ENCODE measurements around the gene CHD6.

The CHD6 gene

DNA sequence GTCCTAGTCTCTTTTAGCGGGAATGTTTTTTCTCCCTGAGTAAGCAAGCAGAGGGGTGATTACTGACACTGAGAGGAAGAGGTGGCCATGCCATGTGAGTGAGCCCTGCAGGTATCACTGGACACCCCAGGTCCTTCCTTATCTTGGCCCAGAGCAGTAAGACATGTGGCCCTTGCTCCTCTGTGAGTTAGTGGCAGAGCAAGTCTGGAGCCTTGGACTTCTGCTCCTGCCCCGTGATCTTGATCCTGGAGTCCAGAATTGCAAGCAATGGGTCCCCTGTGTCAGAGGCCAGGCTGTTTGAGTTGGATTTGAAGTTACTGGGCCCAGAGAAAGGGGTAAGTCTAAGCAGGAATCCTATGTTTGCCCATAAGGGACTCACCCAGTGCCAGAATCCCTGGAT, 159.4 kb downstream of the CHD6 start:
- no peak for DNase-seq

DNA sequence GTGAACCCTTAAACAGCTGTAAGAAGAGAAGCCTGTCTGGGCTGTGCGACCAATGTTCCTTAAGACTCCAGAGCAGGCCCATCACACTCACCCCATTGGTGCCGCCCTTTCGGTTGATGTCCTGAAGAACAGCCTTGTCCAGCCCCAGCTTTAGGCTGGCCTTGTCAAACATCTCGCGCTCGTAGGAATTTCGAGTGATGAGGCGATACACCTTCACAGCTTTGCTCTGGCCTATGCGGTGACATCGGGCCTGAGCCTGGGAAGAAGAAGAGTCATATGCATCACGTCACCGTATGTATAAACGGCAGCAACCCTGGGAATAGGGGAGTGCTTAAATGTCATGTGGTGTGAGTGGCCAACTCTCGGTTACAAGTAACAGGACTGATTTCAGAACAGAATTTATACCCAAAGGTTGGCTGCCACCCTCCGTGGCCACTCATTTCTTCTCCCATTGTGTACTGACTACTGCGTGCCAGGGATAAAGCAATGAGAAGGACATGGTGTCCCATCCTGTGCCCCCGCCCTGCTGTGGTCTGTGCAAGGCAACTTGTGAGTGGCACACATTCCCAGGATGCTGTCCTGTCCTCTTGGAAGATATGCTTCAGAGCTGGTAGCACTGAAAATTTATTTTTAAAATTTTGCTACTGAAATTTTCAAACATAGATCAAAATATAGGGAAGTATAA, 160.9 kb downstream of the CHD6 start:
- no peak for DNase-seq

DNA sequence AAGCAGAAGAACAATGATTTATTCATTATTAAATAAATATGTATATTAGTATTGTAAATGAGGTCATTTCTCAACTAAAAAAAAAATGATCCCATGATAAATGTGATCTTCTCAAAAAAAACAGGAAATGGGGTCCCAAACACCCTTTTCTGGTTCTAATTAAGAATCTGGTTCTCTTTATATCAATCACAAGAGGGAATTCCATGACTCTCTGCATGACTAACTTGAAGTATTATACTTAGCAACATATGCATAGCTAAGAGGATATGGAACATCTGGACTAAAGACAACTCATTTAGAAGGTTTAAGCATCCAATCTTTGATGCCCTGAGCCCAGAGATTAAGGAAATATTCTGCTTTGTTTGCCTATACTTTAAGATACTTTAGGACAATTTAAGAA, 161.8 kb downstream of the CHD6 start:
- DNase-seq: no peak

DNA sequence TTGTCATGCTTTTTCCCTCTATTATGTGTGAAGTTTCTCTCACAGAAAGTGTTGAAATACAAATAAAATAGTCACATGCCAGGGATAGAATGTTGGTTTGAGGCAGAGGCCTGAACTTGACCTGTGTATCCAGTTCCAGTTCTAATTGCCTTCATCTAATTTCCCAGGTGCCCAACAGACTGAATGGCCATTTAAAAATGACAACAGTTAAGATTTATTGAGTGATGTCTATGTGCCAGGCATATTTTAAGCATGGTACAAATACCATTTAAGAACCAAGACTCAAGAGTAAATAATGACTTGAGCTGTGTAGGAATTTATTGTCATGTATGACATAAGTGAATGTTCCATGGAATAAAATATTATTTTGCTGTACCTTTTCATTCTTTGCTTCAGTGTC, 163.9 kb downstream of the CHD6 start:
- DNase-seq: no peak

DNA sequence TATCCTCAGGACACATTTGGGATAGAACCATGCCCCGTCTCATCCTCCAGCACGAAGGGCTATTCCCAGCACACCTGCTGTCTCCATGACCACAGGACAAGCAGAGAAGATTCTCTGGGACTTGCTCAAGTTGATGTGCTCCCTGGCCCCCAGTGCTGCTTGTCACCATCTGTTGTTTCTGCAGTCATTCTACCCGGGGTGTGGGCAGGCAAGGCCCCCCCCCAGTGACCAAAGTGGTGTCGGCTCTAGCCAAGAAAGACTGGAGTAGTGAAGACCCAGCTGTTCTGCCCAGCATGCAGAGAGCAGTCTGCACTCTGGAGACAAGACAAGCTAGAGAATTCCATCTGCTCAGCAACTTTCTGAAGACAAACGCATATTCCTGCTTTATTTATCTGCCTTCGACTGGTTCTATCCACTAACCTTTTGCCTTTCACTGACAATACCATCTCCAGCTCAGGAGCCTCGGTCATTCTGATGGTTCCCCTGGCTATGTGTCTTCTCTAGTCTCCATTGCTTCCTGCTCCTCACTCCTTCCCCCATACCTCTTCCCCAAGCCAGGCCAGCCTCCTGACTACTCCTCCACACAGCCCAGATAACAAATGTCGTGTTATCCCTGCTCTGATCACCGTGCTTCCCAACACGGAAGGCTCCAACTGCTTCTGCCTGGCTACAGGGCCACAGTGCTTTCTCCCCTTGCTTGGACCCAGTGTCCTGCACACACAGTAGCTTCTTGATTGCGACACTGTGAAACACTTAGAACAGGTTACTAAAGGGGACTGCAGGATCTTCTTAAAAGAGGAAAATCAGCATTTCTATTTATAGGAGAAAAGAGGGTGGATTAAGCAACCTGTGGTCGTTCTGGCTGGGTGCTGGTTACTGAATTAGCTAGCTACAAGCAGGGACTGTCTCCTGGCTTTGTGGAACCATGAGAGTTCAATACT, 164.9 kb downstream of the CHD6 start:
- no peak for DNase-seq

DNA sequence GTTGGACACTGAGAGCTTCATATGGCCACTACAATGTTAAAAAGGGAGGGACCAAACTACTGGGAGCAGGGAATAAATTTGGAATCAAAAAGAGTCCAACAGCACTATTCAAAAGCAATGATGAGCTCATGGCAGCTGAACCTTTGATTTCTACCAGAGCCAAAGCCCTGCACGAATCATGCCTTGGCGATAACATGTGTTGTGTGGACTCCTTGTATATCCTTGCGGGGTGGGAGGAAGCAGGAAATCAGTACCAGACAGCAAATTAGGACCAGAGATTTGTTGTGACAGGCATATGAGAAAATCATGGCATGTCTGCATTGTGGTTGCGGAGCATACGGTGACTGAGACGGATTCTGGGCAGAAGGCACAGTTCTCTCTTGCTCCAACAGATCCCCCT, 166.0 kb downstream of the CHD6 start:
- DNase-seq: no peak

DNA sequence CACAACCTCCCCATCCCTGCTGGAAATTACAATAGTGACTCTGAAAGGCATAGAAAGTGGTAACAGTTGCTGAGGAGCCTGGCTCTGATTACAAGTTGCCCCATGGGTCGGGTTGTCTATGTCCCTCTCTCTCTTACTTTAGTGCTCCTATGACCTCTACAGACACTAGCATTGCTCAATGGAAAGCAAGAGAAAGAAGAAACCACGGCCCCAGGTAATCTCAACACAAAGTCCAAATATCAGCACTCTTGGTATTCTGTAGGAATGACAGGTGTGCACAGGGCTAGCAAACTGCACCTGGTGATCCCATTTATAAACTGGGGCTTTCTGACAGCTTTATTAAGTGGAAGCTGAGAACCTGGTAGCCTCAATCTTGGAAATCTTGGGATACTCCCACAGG, 171.2 kb downstream of the CHD6 start:
- DNase-seq: no peak

DNA sequence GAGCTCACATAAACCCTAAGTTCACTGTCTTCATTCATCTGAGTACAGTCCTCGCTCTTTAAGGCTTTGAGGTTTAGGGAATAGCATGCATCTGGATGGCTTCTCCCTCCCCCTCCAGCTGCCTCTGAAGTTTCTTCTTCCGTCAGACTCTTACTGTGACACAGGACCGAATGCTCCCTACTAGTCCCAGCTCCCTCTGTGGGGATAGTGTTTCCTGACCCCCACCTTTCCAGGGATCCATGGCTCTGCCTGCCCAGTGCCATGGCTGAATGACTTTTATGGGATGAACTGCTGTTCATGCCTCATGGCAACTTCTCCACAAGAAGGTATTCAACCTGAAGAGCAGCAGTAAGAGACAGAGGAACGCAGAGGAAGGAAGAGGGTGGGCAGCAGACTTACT, 171.7 kb downstream of the CHD6 start:
- DNase-seq: no peak

DNA sequence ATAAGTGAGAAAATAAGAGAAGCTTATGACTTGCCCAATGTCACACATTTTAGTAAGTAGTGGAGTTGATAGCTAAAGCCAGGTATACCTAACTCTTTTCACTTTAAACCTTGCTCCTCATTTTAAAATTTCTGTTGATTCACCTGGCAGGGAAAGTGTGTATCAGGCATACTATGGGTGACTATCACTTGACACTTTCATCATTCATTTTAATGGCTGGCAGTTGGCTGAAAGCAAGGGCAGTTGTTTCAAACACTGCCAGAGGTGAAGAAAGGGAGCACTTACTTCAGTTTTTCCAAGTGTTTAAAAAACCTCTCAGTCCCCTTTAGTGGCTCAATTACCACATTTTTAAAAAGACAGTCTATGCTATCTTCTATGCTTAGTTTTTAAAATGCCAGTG, 173.4 kb downstream of the CHD6 start:
- no peak for DNase-seq

DNA sequence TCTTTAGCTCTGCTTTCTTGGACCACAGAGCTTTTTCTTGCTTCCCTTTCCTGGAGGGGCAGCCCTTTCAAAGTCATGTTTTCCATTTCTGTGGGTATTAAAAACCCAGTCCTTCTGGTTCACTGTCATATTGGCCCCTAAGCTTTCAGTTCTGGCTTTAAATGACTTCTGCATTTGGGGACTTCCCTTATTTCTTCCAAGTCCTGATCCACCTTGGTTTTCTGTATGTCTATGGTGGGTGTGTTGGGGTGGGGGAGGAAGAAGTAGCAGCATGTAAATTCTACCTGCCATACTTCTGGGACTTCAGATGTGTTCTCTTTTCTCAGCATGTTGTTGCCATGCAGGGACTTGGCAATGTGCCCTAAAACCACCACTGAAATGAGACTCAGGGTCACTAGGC, 174.5 kb downstream of the CHD6 start:
- no peak for DNase-seq

DNA sequence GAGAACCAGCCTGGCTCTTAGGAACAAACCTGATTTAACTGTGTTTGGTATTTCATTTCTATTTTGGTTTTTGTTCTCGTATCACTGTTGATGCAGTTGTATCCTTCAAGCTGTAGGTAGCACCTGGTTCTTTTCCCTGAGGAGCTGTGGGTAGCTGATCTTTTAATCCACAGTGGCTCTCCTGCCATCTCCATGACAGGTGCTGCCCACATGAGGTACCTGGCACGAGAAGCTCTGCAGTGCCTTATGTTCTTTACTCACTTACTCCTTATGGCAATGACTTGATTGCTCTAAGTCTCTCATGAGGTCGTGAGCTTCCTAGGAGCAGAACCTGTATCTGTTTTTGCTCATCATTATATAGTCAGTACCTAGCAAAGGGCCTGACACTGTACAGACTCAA, 177.3 kb downstream of the CHD6 start:
- no peak for DNase-seq

DNA sequence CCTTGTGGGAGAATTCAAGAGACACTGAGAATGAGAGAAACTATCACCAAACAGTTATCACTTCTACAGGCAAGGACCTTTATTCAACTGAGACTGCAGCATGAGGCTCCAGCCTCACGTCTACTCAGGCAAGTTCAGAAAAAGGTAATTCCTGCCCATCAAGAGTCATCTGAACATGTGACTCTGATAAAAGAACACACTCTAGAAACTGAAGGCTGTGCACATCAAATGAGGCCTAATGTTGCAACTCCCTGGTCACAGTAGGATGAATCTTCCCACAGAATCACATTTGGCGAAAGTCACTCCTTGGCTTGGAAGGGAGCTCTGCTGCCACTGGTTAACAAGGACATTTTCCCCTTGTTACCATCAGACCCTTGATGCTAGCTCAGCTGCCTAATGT, 180.3 kb downstream of the CHD6 start:
- no peak for DNase-seq

DNA sequence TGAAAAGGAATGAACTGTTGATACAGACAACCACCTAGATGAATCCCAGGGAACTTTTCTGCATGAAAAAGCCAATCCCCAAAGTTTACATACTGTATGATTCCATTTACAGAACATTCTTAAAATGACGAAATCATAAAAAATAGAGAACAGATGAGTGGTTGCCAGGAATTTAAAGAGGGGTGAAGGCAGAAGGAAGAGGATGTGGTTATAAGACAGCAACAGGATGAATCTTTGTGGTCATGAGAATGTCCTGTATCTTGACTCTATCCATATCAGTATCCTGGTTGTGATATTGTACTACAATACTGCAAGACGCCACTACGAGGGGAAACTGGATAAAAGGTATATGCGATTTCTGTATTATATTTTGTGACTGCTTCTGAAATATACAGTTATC, 181.5 kb downstream of the CHD6 start:
- no peak for DNase-seq

DNA sequence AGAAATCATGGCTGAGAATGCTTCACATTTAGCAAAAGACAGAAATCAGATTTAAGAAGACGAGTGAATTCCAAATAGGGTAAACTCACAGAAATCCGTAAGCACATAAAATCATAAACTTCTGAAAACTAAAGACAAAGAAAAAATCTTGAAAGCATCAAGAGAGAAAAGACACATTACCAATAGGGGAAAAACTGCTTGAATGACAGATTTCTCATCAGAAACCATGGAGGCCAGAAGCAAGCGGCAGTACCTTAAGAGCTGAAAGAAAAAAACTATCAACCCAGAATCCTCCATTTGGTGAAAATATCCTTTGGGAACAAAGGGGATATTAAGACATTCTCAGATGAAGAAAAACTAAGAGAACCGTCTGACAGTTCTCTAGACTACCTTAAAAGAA, 185.0 kb downstream of the CHD6 start:
- no peak for DNase-seq

DNA sequence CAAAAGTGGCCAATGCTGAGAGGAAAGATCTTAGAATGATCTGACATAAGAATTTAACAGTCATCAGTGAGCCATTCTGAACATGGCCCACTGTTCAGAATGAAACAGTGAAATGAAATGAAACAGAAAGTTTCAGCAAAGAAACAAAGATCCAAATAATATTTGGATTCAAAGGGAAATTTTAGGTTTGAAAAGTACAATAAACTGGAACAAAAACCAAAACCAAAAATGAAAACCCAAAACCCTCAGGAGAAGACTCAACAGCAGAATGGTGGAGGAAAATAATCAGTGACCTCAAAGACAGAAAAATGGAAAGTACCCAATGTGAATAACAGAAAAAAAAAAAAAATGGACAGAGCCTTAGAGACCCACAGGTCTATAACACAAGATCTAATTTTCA, 185.4 kb downstream of the CHD6 start:
- no peak for DNase-seq

DNA sequence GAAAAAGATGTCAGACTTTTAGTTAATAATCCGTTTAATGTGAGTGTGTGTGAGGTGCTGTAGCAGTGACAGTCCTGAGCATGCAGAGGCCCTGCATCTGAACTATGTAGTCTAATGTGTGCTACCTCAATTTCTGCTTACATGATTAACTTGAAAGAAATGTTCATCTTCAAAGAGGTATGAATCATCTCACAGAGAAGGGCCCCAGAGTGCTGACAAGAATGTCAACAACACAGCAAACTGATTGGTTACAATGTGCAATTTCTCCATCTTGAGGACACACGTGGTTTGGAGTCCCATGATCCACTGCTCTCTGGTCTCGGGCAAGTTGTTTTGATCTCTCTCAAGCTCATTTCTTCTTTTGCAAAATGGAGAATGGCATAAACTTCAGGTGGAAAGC, 189.9 kb downstream of the CHD6 start:
- DNase-seq: no peak

DNA sequence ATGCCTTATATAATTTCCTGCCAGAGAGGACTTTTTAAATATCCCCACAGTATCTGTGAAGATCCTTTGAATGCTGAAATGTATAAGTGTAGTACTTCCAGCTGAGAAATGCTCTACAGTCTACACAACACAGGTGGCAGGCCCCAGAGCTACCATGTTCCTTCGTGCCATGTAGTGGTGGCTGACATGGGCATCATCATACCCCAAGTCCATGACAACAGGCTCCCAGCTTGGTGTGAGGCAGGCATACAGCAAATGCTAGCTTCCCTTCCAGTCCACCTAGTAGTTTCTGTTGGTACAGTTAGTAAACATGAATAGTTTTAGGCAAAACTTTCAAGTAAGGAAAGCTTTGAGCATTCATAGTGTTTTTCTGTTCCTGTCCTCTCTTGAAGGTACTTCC, 190.3 kb downstream of the CHD6 start:
- DNase-seq: no peak

DNA sequence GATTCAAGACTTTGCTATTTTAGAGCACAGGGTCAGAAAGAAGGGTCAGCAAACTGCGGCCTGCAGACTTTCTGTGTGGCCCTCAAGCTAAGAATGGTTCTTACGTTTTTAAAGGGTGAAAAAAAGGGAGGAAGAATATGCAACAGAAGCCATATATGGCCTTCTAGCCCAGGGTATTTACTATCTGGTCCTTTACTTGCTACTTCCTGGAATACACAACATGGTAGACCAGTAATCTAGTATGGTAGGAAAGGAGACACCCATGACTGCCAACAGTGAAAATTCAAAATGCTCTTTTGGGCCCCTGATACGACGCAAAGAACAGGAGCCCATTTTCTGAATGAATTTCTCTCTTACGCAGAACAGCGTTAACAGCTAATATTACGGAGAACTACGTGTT, 191.2 kb downstream of the CHD6 start:
- no peak for DNase-seq

DNA sequence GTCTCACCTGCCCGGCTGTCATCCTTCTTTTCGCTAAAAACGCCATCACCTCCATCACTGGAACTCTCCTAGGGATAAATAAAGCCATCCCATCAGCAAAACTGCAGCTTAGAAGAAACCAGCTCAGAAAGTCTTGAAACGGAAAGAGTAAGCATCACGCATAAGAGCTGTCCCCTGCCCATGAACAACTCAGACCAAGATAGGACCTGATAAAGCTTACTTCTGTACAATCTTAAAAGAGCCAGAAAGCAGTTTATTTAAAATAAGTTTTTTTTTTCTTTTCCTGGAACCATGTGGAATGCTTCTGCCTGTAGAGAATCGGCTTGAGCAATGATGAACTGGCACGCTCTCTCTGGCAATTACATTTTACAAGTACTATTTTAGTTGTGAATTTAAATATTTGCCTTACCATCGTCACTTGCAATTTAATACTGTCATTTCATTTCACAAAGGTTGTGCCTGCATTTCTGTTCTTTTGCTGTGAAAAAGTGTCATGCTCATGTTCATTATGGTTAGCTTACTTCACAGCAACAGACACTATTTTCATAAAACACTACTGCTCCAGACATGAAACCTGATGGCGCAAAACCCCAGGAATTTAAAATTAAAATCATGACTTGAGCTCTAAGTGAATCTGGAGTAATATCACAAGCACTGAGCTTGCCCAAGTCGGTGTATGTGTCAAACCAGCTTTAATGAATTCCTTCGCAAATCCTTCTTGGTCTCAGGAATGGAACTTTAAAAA, 191.9 kb downstream of the CHD6 start:
- DNase-seq: no peak

DNA sequence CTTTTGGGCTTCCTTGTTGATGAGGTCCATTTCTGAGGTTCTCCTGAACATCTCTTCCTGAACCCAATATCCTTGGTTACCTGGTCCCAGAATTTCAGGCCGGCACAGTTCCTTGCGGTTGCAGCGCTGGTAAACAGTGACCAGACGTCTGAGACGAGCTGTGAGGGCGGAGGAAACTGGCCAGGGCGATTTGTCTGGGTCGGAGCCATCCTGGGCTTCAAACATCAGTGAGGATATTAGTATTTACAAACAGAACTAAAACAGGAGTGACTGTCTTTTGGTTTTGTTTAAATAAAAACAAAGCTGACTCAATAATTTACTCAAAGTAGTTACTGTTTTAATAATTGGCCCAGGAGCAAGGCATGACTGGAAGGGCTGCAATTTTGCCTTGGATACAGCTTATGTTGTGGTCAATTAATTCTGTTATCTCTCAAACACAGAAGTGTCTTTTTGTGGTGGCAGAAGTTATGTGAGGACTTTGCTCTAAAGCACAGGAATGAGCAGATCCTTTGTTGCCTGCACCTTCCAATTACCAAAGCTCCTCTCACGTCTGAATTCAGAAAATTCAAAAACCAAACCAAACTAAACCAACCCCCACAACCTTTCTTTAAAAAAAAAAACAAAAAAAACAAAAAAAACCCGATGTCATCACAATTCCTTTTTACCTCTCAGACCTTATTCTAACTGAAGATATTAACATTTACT, 192.8 kb downstream of the CHD6 start:
- no peak for DNase-seq

DNA sequence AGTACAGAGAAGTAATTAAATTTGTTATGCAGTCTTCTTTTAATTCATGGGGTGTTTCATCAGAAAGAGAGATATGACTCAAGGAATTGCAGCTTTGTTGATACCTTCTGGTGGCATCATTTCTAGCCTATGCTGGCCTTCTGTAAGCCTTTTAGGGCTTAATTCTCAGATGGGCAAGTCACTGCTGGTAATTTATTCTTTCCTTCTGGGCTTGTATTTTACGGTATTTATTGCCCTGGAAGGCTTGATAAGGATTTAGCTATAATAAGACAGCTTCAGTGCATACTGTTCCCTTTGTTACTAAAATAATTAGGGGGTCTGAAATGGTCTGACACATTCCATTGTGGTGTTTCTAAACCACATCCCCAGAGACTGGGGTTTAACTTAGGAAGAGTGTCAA, 193.6 kb downstream of the CHD6 start:
- DNase-seq: no peak

DNA sequence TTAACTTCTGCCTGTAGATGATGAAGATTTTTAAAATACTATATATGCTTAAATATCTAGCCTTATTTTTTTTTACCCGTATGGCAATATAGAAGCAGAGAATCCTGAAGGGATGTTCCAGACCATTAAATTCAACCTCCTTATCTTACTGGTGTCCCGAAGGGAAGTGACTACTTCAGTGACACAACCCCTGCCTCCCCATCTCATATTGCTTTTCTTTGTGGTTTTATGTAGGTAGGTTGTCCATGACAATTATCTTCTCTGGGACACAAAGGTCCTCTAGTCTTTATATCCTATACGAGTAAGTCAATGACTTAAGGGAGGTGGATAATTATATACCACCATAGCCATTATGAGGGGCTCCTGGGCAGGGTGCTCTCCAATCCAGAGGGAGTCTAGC, 194.2 kb downstream of the CHD6 start:
- DNase-seq: no peak

DNA sequence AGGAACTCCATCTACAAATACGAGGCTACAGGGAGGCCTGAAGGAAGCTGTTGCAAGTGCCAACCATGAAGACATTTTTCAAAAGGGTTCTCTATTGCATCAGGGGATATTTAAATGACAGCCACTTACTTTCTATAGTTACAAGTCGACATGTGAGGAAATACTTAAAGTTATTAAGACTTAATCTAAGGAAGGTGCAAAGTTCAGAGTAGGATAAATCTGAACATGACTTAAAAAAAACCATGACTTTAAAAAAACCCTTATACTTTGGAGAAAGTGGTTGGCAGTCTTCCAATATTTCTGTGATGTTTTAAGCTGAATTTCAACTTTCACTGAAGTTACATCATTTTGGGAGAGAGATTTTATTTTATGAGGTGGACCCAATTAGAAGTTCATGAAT, 195.2 kb downstream of the CHD6 start:
- DNase-seq: no peak

All from NCI-H2081 treated with DMSO at 0.1 percent for 48 hours (cell line).